GM04504 (cell line): ENCODE data around the gene TBC1D3E.
"Not testable (repeated sequence)": the region's sequence is repeated elsewhere in the genome, so short reads cannot be mapped to it uniquely, and the experiment has no call there.

Source experiments
- DNase-seq: peaks from one replicate; pipeline ENCODE4 v3.0.0-alpha.2; 2012; ENCODE audit warnings: low read depth

TBC1D3E gene

GRCh38 chr17:38127651-38128050 is at the start of gene TBC1D3E:
Gene TBC1D3E, plus strand, starts transcription at chr17:38127951. Its CDS starts 1,545 bp downstream, at chr17:38129496.
- DNase-seq = not testable (repeated sequence)

- DNase-seq = not testable (repeated sequence)
Measured at GRCh38 chr17:38087344-38087743, 40.4 kb upstream of the TBC1D3E start.

GRCh38 chr17:38088120-38088519 is 39.6 kb upstream of the TBC1D3E start:
- not testable (repeated sequence) for DNase-seq

- DNase-seq = not testable (repeated sequence)
Measured at GRCh38 chr17:38094059-38094694, 33.6 kb upstream of the TBC1D3E start.

- DNase-seq = not testable (repeated sequence)
Measured at GRCh38 chr17:38099262-38099661, 28.5 kb upstream of the TBC1D3E start.

GRCh38 chr17:38119829-38120228 is 7.9 kb upstream of the TBC1D3E start:
- DNase-seq = not testable (repeated sequence)

- DNase-seq = not testable (repeated sequence)
Measured at GRCh38 chr17:38134860-38135259, 7.1 kb downstream of the TBC1D3E start.
